HEK293 (cell line): ENCODE measurements around the gene BOC.

Source experiments
- BCL11B ChIP-seq: fragments of 450-650 bp; formaldehyde crosslinking; IDR thresholded peaks from 2 replicates; pipeline ENCODE4 v1.5.1; 2016; ENCODE audit warnings: low read depth, missing biosample characterization, missing genetic modification characterization
- ELK4 ChIP-seq: IDR thresholded peaks from 2 replicates; pipeline ENCODE4 v1.6.1; 2011; ENCODE audit warnings: mild to moderate bottlenecking, low read depth, low read length, borderline replicate concordance
- FEZF1 ChIP-seq: fragments of 450-650 bp; formaldehyde crosslinking; IDR thresholded peaks from 2 replicates; pipeline ENCODE4 v1.5.1; 2016; ENCODE audit warnings: missing biosample characterization, missing genetic modification characterization
- GFI1B ChIP-seq: fragments of 450-650 bp; formaldehyde crosslinking; IDR thresholded peaks from 2 replicates; pipeline ENCODE4 v1.5.1; 2016; ENCODE audit warnings: missing biosample characterization, missing genetic modification characterization
- GLIS1 ChIP-seq: fragments of 450-650 bp; formaldehyde crosslinking; IDR thresholded peaks from 2 replicates; pipeline ENCODE4 v1.5.1; 2016; ENCODE audit warnings: missing biosample characterization, missing genetic modification characterization
- HIC1 ChIP-seq: fragments of 450-650 bp; formaldehyde crosslinking; IDR thresholded peaks from 2 replicates; pipeline ENCODE4 v1.5.1; 2016; ENCODE audit warnings: missing biosample characterization, missing genetic modification characterization
- HOXD13 ChIP-seq: sonication (generic); formaldehyde crosslinking; IDR thresholded peaks from 2 replicates; pipeline ENCODE4 v1.8.0; 2022; ENCODE audit warnings: missing genetic modification reagents, borderline replicate concordance
- PRDM2 ChIP-seq: fragments of 450-650 bp; formaldehyde crosslinking; IDR thresholded peaks from 2 replicates; pipeline ENCODE4 v1.5.1; 2016; ENCODE audit warnings: missing biosample characterization, missing genetic modification characterization, borderline replicate concordance
- SP3 ChIP-seq: fragments of 450-650 bp; formaldehyde crosslinking; IDR thresholded peaks from 2 replicates; pipeline ENCODE4 v1.5.1; 2016; ENCODE audit warnings: missing biosample characterization, missing genetic modification characterization
- TRIM28 ChIP-seq: IDR thresholded peaks from 2 replicates; pipeline ENCODE4 v1.6.1; 2011; ENCODE audit warnings: low read length, control low read depth, borderline replicate concordance
- WT1 ChIP-seq: fragments of 450-650 bp; formaldehyde crosslinking; IDR thresholded peaks from 2 replicates; pipeline ENCODE4 v1.5.1; 2016; ENCODE audit warnings: missing biosample characterization, missing genetic modification characterization
- ZBTB17 ChIP-seq: fragments of 450-650 bp; formaldehyde crosslinking; IDR thresholded peaks from 2 replicates; pipeline ENCODE4 v1.5.1; 2016; ENCODE audit warnings: missing biosample characterization, missing genetic modification characterization
- ZBTB48 ChIP-seq: fragments of 450-650 bp; formaldehyde crosslinking; IDR thresholded peaks from 2 replicates; pipeline ENCODE4 v1.5.1; 2016; ENCODE audit warnings: missing biosample characterization, missing genetic modification characterization
- ZIC2 ChIP-seq: fragments of 450-650 bp; formaldehyde crosslinking; IDR thresholded peaks from 2 replicates; pipeline ENCODE4 v1.5.1; 2016; ENCODE audit warnings: missing biosample characterization, missing genetic modification characterization
- ZNF121 ChIP-seq: fragments of 450-650 bp; formaldehyde crosslinking; IDR thresholded peaks from 2 replicates; pipeline ENCODE4 v1.5.1; 2016; ENCODE audit warnings: missing biosample characterization, missing genetic modification characterization
- ZNF133 ChIP-seq: fragments of 450-650 bp; formaldehyde crosslinking; IDR thresholded peaks from 2 replicates; pipeline ENCODE4 v1.5.1; 2016; ENCODE audit warnings: missing biosample characterization, missing genetic modification characterization
- ZNF175 ChIP-seq: fragments of 450-650 bp; formaldehyde crosslinking; IDR thresholded peaks from 2 replicates; pipeline ENCODE4 v1.5.1; 2016; ENCODE audit warnings: missing biosample characterization, missing genetic modification characterization
- ZNF280C ChIP-seq: fragments of 450-650 bp; formaldehyde crosslinking; IDR thresholded peaks from 2 replicates; pipeline ENCODE4 v1.5.1; 2016; ENCODE audit warnings: missing biosample characterization, missing genetic modification characterization
- ZNF302 ChIP-seq: fragments of 450-650 bp; formaldehyde crosslinking; IDR thresholded peaks from 2 replicates; pipeline ENCODE4 v1.5.1; 2016; ENCODE audit warnings: missing biosample characterization, missing genetic modification characterization, low read depth
- ZNF48 ChIP-seq: fragments of 450-650 bp; formaldehyde crosslinking; IDR thresholded peaks from 2 replicates; pipeline ENCODE4 v1.5.1; 2016; ENCODE audit warnings: missing biosample characterization, missing genetic modification characterization
- ZNF571 ChIP-seq: fragments of 450-650 bp; formaldehyde crosslinking; IDR thresholded peaks from 2 replicates; pipeline ENCODE4 v1.5.0; 2017; ENCODE audit warnings: missing biosample characterization, missing genetic modification characterization
- ZNF596 ChIP-seq: fragments of 450-650 bp; IDR thresholded peaks from 2 replicates; pipeline ENCODE4 v1.5.0; 2018; ENCODE audit warnings: missing biosample characterization, mild to moderate bottlenecking, missing genetic modification characterization, moderate library complexity
- ZNF624 ChIP-seq: fragments of 450-650 bp; formaldehyde crosslinking; IDR thresholded peaks from 2 replicates; pipeline ENCODE4 v1.5.1; 2017; ENCODE audit warnings: missing biosample characterization, missing genetic modification characterization
- ZNF670 ChIP-seq: fragments of 450-650 bp; formaldehyde crosslinking; IDR thresholded peaks from 2 replicates; pipeline ENCODE4 v1.5.1; 2016; ENCODE audit warnings: missing biosample characterization, missing genetic modification characterization, low read depth
- ZNF677 ChIP-seq: fragments of 450-650 bp; IDR thresholded peaks from 2 replicates; pipeline ENCODE4 v1.5.0; 2018; ENCODE audit warnings: missing biosample characterization, mild to moderate bottlenecking, missing genetic modification characterization, moderate library complexity
- ZNF692 ChIP-seq: fragments of 450-650 bp; formaldehyde crosslinking; IDR thresholded peaks from 2 replicates; pipeline ENCODE4 v1.5.1; 2016; ENCODE audit warnings: missing biosample characterization, missing genetic modification characterization
- ZSCAN16 ChIP-seq: fragments of 450-650 bp; formaldehyde crosslinking; IDR thresholded peaks from 2 replicates; pipeline ENCODE4 v1.5.1; 2016; ENCODE audit warnings: missing biosample characterization, missing genetic modification characterization

BOC gene

GRCh38 chr3:113167825-113168801 lies 43.2 kb upstream of the BOC start (continued):
- no peak for TF ChIP-seq ZNF280C
- TF ChIP-seq ELK4 = no peak
- no peak for TF ChIP-seq ZNF571 (tag by site-specific recombination)
- peak; percentile 95 for TF ChIP-seq GLIS1
- no peak for TF ChIP-seq SP3 (tag by site-specific recombination)
- peak; percentile 77 for TF ChIP-seq ZBTB17 (tag by site-specific recombination)
- no peak for TF ChIP-seq PRDM2 (tag by site-specific recombination)
- no peak for TF ChIP-seq ZSCAN16 (tag by site-specific recombination)
- TF ChIP-seq ZNF133 (tag by site-specific recombination) = no peak
- TF ChIP-seq FEZF1 (tag by site-specific recombination) = peak; percentile 82
- TF ChIP-seq GFI1B (tag by site-specific recombination) = no peak; the same call in 1 of the 2 replicates
- TF ChIP-seq HOXD13 (CRISPR knock-in tag) = no peak
- no peak for TF ChIP-seq ZNF302
- TF ChIP-seq ZNF670 = no peak
- no peak for TF ChIP-seq ZNF677 (tag by site-specific recombination)
- TF ChIP-seq ZIC2 (tag by site-specific recombination) = peak; percentile 52; the same call in 1 of the 2 replicates
- peak; percentile 51; the same call in 1 of the 2 replicates for TF ChIP-seq ZNF692 (tag by site-specific recombination)
- TF ChIP-seq ZNF121 (tag by site-specific recombination) = no peak
- TF ChIP-seq ZNF175 = no peak
- 0 out of 2 replicates have a peak, but pooled peaks have one; percentile 25 for TF ChIP-seq ZBTB48
- no peak for TF ChIP-seq ZNF48
- TF ChIP-seq BCL11B = no peak
- TF ChIP-seq HIC1 (tag by site-specific recombination) = no peak
- TF ChIP-seq ZNF624 = no peak
- peak; percentile 96 for TF ChIP-seq WT1 (tag by site-specific recombination)
- TF ChIP-seq TRIM28 = peak; percentile 82; the same call in 1 of the 2 replicates
- TF ChIP-seq ZNF596 (tag by site-specific recombination) = 0 out of 2 replicates have a peak, but pooled peaks have one; percentile 6
